Measurements from ENCODE around the gene MACROD2. TPM values are rescaled to one million over a fixed set of nuclear protein-coding genes. Genes with fewer than 3 reads are reported as not detected.

MACROD2 gene
- total RNA-seq, 1 experiment from 2014 or later, result 1.6 TPM

DNA sequence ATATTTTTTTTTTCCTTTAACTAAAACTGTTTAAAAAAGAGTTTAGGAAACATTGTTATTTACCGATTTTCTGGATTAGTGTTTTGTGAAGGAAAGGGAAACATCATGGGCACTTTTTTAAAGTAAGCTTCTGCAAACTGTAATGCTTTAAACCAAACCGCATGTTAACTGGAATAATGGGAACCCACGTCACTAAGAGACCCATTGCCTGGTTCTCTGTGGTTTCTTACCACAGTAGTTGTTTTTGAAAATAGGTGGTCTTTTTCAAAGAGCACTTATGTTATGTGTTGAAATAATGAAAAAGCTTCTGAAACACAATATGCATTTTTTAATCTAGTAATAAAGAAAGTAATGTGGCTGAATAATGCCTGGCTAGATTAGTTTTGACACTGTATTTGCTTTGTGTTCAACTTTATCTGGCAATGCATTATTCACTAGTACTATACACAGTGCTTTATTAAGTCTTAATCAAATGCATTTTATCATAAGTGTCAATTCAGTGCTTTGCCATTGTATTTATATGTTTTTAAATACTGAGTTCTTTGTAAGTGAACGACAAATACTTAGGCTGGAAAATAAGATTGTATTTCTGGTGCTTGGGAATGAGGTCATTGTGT, 1096.2 kb downstream of the MACROD2 start:
- no peaks in the 10 kb centered on the region for H3K23me2 ChIP-seq (ENCODE audit: insufficient read length, low read depth, low read length, poor library complexity, severe bottlenecking)
- H3K27me3 ChIP-seq (ENCODE audit: insufficient read depth, low read length), result no peaks in the 10 kb centered on the region
- H4K20me1 ChIP-seq (ENCODE audit: control insufficient read depth, insufficient read depth, insufficient read length), result no peaks in the 10 kb centered on the region
- no peaks in the 10 kb centered on the region for H3K4me1 ChIP-seq (ENCODE audit: insufficient read depth, low read length)
- no peak overlapping the region for H2BK20ac ChIP-seq (ENCODE audit: low read depth, low read length, poor library complexity, severe bottlenecking)
- H3K79me2 ChIP-seq (ENCODE audit: insufficient read depth, low read length), result no peaks in the 10 kb centered on the region
- no peak overlapping the region for H2BK120ac ChIP-seq (ENCODE audit: low read depth, low read length, poor library complexity, severe bottlenecking)
- no peak overlapping the region for H4K8ac ChIP-seq (replicated peaks; ENCODE audit: insufficient read length, low read depth, low read length)
- no peak overlapping the region for H2BK12ac ChIP-seq (ENCODE audit: insufficient read length, low read depth, low read length)
- no peak overlapping the region for H2AFZ ChIP-seq (ENCODE audit: low read length)
- no peak overlapping the region for H3K9ac ChIP-seq (ENCODE audit: extremely low read depth, insufficient read length, low read length)
- WGBS (ENCODE audit: extremely low coverage, insufficient read length, low lambda C conversion rate), result no CpG with 5 or more reads among the region's 4 CpGs
- Mint-ChIP-seq H3K36me3 (ENCODE audit: insufficient read depth in 1 of 3, low read depth in 3 of 3) (no peaks in the 10 kb centered on the region), H3K27ac (no peak overlapping the region), H3K4me1 (no peaks in the 10 kb centered on the region), H3K4me3 (no peak overlapping the region), H3K9me3 (peaks cover 0 to 5% of the 10 kb centered on the region in 2 experiments; a peak in 1 of 5 replicates), H3K27me3 (ENCODE audit: low read depth) (no peaks in the 10 kb centered on the region)
- TF ChIP-seq, protein P1, sequence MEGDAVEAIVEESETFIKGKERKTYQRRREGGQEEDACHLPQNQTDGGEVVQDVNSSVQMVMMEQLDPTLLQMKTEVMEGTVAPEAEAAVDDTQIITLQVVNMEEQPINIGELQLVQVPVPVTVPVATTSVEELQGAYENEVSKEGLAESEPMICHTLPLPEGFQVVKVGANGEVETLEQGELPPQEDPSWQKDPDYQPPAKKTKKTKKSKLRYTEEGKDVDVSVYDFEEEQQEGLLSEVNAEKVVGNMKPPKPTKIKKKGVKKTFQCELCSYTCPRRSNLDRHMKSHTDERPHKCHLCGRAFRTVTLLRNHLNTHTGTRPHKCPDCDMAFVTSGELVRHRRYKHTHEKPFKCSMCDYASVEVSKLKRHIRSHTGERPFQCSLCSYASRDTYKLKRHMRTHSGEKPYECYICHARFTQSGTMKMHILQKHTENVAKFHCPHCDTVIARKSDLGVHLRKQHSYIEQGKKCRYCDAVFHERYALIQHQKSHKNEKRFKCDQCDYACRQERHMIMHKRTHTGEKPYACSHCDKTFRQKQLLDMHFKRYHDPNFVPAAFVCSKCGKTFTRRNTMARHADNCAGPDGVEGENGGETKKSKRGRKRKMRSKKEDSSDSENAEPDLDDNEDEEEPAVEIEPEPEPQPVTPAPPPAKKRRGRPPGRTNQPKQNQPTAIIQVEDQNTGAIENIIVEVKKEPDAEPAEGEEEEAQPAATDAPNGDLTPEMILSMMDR (conservative IDR thresholded peaks at IDR 0.05), result no peak
- H2BK5ac ChIP-seq (ENCODE audit: insufficient read length, low read length), result no peak overlapping the region
- H3K9me3 ChIP-seq (ENCODE audit: control insufficient read depth, low read depth, low read length), result no peaks in the 10 kb centered on the region
- H3K4ac ChIP-seq (ENCODE audit: low read depth, low read length), result no peak overlapping the region
- H3K4me2 ChIP-seq (ENCODE audit: insufficient read depth, insufficient read length, low read length), result no peak overlapping the region
- H2BK15ac ChIP-seq (ENCODE audit: low read depth, low read length), result no peak overlapping the region
- H2AK5ac ChIP-seq (ENCODE audit: insufficient read length, low read length), result no peak overlapping the region
- no peak overlapping the region for H4K91ac ChIP-seq (ENCODE audit: insufficient read length, low read depth, low read length)
- no peaks in the 10 kb centered on the region for H3K79me1 ChIP-seq (ENCODE audit: insufficient read depth, low read depth, low read length, poor library complexity, severe bottlenecking)
- H3K56ac ChIP-seq (ENCODE audit: insufficient read length, low read depth, low read length), result no peak overlapping the region
- H3K14ac ChIP-seq (ENCODE audit: insufficient read depth, low read length), result no peak overlapping the region
- H4K5ac ChIP-seq (ENCODE audit: insufficient read length, low read depth, low read length), result no peak overlapping the region
- no peak overlapping the region for H3T11ph ChIP-seq (ENCODE audit: low read length)
- DNase-seq, result no peak
- no peak overlapping the region for H3K27ac ChIP-seq (ENCODE audit: insufficient read length, low read depth, low read length)
- no peak overlapping the region for H3K18ac ChIP-seq (ENCODE audit: insufficient read length, low read depth, low read length)
- no peak overlapping the region for H3K23ac ChIP-seq (ENCODE audit: insufficient read length, low read depth, low read length)

Measured in H9 (cell line).